ENCODE measurements around the gene HLA-DRA.
"Not testable (repeated sequence)": the region's sequence is repeated elsewhere in the genome, so short reads cannot be mapped to it uniquely, and the experiment has no call there.

Gene HLA-DRA

GRCh38 chr6:32431142-32431541, 8.5 kb upstream of the HLA-DRA start:
- DNase-seq (ENCODE audit: low read depth): no peak

GRCh38 chr6:32432050-32432450, 7.6 kb upstream of the HLA-DRA start:
- peak; percentile 3 for DNase-seq (ENCODE audit: low read depth)

DNA sequence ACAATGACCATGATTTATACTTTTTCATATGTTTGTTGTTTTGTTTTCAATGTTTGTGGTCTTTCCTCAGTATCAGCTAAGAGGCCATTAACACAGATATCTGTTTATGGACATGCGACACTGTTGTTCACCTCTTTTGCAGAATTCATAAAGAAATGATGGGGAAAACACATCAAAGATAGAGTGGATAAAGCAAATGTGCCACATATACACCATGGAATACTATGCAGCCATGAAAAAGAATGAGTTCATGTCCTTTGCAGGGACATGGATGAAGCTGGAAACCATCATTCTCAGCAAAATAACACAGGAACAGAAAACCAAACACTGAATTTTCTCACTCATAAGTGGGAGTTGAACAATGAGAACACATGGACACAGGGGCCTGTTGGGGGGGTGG, 5.7 kb upstream of the HLA-DRA start:
- not testable (repeated sequence) for DNase-seq (ENCODE audit: low read depth)

DNA sequence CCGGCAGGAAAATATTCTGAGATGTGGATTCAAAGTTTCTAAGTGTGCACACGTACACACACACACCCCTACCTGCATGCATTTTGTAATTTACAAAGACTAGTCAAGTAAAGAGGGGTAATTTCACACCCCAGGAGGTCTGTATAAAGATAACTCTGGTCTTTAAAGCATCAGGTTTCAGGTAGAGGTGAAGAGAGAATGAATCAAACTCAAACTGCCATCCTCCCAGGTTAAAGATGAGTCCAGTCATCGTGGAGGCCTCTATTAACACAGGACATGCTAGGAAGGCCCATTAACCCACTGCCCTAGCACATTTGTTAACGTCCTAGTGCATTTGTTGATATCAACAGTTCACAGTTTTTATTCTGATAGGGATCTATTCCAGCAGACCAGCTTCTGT, 3.5 kb upstream of the HLA-DRA start:
- no peak for DNase-seq (ENCODE audit: low read depth)

- DNase-seq (ENCODE audit: low read depth): no peak
These were observed 2.5 kb upstream of the HLA-DRA start for GRCh38 chr6:32436995-32437836.

DNA sequence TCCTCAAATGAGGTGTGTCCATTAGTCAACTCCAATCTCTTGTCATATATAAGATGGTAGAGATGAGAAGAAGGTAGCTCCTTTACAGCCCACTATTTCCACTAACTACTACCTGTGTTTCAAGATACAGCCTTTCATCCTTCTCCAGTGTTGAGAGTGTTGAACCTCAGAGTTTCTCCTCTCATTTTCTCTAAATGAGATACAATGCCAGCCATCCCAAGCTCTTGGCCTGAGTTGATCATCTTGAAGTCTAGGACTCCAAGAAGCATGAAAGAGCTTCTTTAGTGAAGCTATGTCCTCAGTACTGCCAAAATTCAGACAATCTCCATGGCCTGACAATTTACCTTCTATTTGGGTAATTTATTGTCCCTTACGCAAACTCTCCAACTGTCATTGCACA, 548 bp upstream of the HLA-DRA start:
- DNase-seq (ENCODE audit: low read depth): no peak

- no peak for DNase-seq (ENCODE audit: low read depth)
These were observed 2.6 kb downstream of the HLA-DRA start for GRCh38 chr6:32442243-32442667.

- no peak for DNase-seq (ENCODE audit: low read depth)
These were observed 3.4 kb downstream of the HLA-DRA start for GRCh38 chr6:32442977-32443552.

GRCh38 chr6:32444433-32444832, 4.7 kb downstream of the HLA-DRA start:
- no peak for DNase-seq (ENCODE audit: low read depth)

DNA sequence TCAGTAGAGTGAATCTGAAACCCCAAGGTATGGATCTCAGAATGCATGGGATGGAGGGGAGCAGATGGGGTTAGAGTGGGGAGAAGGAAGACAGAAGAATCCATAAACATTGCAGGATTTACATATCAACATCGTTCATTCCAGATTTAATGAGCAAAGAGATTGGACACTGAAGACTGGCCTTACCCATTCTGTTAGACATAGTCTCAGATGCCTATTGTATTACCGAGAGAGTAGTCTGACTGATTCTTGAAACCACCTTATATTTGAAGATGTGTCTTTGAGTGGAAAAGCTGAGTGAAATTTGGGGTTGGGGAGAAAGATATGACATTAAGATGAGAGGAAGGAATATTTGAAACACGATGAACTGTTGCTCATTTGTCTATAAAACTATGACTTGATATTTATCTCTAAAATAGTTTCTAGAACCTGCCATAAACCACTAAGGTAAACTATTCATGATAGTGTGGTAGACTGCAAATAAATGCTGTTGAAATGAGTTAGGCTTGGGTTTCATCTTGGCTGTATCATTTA, 5.7 kb downstream of the HLA-DRA start:
- DNase-seq (ENCODE audit: low read depth): no peak

DNA sequence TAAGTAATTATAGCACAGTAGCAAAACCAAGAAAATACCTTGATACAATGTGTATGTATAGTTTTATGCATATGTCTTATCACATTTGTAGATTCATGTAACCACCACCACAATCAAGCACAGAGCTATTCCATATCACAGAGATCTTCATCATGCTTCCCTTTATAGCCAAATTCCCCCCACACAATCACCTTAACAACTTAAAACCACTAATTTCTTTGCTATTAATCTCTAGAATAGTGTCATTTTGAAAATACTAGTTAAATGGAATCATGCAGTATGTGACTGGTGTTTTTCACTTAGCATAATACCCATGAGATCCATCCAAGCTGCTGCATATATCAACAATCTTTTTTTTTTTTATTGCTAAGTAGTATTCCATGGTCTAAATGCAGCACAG, 8.2 kb downstream of the HLA-DRA start:
- no peak for DNase-seq (ENCODE audit: low read depth)

- DNase-seq (ENCODE audit: low read depth): no peak
These were observed 9.5 kb downstream of the HLA-DRA start for GRCh38 chr6:32449088-32449736.

DNA sequence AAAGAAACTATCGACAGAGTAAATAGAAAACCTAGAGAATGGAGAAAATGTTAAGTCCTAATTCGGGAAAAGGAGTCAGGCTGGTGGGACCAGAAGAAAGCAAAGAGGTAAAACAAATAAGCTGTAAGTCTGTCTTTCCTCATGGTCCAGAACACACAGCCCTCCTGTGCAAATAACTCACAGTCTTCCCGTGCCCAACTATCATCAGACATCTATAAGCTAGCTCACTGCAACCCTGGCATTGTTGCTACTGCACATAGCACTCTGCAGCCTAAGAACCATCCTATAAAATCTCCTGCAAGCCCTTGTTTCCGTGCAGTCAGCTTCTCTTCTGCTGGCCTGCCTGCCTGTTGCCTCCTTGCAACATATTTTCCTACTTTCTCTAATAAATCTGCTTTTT, 17.4 kb downstream of the HLA-DRA start:
- no peak for DNase-seq (ENCODE audit: low read depth)

GRCh38 chr6:32459781-32460424, 20.2 kb downstream of the HLA-DRA start:
- no peak for DNase-seq (ENCODE audit: low read depth)

DNA sequence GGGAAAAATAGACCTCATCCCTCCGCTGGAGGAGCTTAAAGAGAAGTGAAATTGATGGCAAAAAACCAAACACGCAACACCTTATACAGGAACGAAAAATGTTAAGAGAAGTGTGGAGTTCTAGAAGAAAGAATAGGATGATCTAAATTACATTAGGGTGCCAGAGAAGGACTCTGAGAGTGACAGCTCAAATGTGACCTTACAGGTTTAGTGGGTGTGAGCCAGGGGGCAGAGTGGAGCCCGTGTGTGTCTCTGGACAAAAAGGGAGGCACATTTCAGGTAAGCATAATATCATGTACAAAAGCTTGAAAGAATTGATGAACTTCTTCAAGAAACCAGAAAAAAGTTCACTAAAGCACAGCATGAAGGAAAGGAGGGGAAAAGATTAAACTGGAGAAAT, 20.8 kb downstream of the HLA-DRA start:
- DNase-seq (ENCODE audit: low read depth): no peak

DNA sequence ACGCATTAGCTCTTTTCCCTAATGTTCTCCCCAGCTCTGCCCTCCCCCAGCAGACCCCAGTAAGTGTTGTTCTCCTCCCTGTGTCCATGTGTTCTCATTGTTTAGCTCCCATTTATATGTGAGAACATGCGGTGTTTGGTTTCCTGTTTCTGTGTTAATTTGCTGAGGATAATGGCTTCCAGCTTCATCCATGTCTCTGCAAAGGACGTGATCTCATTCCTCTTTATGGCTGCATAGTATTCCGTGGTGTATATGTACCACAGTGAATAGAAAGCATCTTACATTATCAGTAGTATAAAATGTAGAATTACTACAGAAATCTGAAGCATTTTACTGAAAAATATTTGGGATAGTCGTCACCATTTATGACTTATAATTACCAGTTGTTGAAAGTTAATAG, 21.8 kb downstream of the HLA-DRA start:
- DNase-seq (ENCODE audit: low read depth): no peak

- no peak for DNase-seq (ENCODE audit: low read depth)
These were observed 22.9 kb downstream of the HLA-DRA start for GRCh38 chr6:32462609-32463008.

DNA sequence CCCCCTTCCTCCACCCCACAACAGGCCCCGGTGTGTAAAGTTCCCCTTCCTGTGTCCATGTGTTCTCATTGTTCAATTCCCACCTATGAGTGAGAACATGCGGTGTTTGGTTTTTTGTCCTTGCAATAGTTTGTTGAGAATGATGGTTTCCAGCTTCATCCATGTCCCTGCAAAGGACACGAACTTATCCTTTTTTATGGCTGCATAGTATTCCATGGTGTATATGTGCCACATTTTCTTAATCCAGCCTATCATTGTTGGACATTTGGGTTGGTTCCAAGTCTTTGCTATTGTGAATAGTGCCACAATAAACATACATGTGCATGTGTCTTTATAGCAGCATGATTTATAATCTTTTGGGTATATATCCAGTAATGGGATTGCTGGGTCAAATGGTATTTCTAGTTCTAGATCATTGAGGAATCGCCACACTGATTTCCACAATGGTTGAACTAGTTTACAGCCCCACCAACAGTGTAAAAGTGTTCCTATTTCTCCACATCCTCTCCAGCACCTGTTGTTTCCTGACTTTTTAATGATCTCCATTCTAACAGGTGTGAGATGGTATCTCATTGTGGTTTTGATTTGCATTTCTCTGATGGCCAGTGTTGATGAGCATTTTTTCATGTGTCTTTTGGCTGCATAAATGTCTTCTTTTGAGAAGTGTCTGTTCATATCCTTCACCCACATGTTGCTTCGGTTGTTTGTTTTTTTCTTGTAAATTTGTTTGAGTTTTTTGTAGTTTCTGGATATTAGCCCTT, 28.2 kb downstream of the HLA-DRA start:
- DNase-seq (ENCODE audit: low read depth): not testable (repeated sequence)

- DNase-seq (ENCODE audit: low read depth): no peak
These were observed 33.2 kb downstream of the HLA-DRA start for GRCh38 chr6:32472781-32473375.

DNA sequence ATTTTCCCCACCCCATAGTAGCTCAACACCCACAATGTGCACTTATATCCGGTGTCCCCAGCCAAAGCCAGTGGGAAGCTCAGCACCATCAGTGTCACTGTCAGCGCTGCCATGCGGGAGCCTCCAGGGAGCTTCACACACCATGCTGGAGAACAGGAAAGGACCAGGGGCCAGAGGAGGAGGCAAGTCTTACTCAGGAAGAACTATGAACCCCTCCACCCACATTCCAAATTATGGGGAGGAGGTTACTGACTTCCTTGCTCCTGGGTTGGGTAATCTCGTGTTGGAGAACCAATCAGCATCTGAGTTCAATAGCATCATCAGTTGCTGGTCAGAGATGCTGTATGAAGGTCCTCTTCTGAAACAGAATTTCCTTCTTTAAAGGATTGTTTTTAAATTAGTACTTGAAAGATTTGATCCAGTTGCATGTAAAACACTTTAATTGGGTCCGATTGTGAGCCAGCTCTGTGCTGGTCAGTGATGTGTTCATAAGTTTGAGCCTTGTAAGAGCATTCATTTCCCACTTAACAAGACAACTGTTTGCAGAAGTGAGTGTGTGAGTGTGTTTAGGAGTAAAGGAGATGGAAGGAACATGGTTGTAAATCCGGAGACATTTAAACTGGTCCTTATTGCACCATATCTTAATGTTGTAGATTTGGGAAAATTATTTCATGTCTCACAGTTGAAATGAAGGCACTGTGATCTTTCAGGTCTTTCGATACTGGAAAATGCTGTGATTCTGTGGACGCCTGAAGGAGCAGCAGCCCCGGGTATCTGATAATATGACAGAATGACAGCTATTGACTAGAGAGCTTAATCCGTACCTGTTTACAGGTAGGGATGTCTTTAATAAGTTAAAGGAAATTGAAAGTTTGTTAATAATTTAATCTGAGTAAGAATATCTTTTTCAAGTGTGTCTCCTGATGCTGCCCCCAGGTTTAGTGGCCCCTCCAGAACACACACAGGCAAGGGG, 34.0 kb downstream of the HLA-DRA start:
- DNase-seq (ENCODE audit: low read depth): not testable (repeated sequence)
